WERI-Rb-1 (cell line): ENCODE measurements around the gene ZNF814.
"Not testable (repeated sequence)": the region's sequence is repeated elsewhere in the genome, so short reads cannot be mapped to it uniquely, and the experiment has no call there.

Source experiments
- DNase-seq: peaks from one replicate; pipeline ENCODE4 v3.0.0-alpha.2; 2020
- H3K27ac ChIP-seq: fragments of 250-450 bp; sonication (Bioruptor Pico); 2 replicates; pipeline ENCODE4 v1.5.1; 2020; ENCODE audit warnings: mild to moderate bottlenecking, moderate library complexity
- H3K27me3 ChIP-seq: fragments of 250-450 bp; sonication (Bioruptor Pico); 2 replicates; pipeline ENCODE4 v1.5.1; 2021; ENCODE audit warnings: mild to moderate bottlenecking, low read depth, moderate library complexity; ENCODE audit not compliant: insufficient read depth, severe bottlenecking
- H3K36me3 ChIP-seq: fragments of 250-450 bp; sonication (Bioruptor Pico); 2 replicates; pipeline ENCODE4 v1.5.1; 2020; ENCODE audit warnings: mild to moderate bottlenecking, moderate library complexity
- H3K4me3 ChIP-seq: 2 replicates; pipeline ENCODE4 v1.5.1; 2011; ENCODE audit warnings: low read depth, mild to moderate bottlenecking, control low read depth, low read length
- H3K9me3 ChIP-seq: fragments of 250-450 bp; sonication (Bioruptor Pico); 2 replicates; pipeline ENCODE4 v1.5.1; 2021; ENCODE audit warnings: mild to moderate bottlenecking, moderate library complexity; ENCODE audit not compliant: severe bottlenecking
- TF ChIP-seq, protein P1 (sequence below): IDR thresholded peaks from 2 replicates; pipeline ENCODE4 v1.5.1; 2011; ENCODE audit warnings: low read depth, mild to moderate bottlenecking, control low read depth, inconsistent platforms, low read length

ZNF814 gene

GRCh38 chr19:57815247-57816075 is 73.4 kb downstream of the ZNF814 start:
- H3K9me3 ChIP-seq, result no peaks in the 10 kb centered on the region
- H3K27me3 ChIP-seq, result no peaks in the 10 kb centered on the region
- H3K36me3 ChIP-seq, result peaks cover 19% of the 10 kb centered on the region
- no peak for DNase-seq
- H3K27ac ChIP-seq, result peak overlapping the region; percentile 21; the same call in 1 of the 2 replicates
- H3K4me3 ChIP-seq, result no peak overlapping the region; the same call in 1 of the 2 replicates
- TF ChIP-seq, protein P1, sequence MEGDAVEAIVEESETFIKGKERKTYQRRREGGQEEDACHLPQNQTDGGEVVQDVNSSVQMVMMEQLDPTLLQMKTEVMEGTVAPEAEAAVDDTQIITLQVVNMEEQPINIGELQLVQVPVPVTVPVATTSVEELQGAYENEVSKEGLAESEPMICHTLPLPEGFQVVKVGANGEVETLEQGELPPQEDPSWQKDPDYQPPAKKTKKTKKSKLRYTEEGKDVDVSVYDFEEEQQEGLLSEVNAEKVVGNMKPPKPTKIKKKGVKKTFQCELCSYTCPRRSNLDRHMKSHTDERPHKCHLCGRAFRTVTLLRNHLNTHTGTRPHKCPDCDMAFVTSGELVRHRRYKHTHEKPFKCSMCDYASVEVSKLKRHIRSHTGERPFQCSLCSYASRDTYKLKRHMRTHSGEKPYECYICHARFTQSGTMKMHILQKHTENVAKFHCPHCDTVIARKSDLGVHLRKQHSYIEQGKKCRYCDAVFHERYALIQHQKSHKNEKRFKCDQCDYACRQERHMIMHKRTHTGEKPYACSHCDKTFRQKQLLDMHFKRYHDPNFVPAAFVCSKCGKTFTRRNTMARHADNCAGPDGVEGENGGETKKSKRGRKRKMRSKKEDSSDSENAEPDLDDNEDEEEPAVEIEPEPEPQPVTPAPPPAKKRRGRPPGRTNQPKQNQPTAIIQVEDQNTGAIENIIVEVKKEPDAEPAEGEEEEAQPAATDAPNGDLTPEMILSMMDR, result no peak

GRCh38 chr19:57814505-57815246 is 74.2 kb downstream of the ZNF814 start, which contains the start of gene ZNF552:
Gene ZNF552 (minus strand): TSS chr19:57814913. CDS start chr19:57814743, 170 bp downstream.
- peaks cover 23% of the 10 kb centered on the region for H3K36me3 ChIP-seq
- H3K27ac ChIP-seq, result peak within 1 kb of the TSS; percentile 61
- no peaks in the 10 kb centered on the region for H3K9me3 ChIP-seq
- H3K4me3 ChIP-seq, result peak within 1 kb of the TSS; percentile 93
- no peaks in the 10 kb centered on the region for H3K27me3 ChIP-seq
- TF ChIP-seq, protein P1, result no peak
- peak; percentile 86 for DNase-seq

- Histone ChIP-seq H3K27me3 (no peaks in the 10 kb centered on the region), H3K36me3 (peaks cover 25% of the 10 kb centered on the region), H3K9me3 (no peaks in the 10 kb centered on the region), H3K4me3 (peak overlapping the region; percentile 93), H3K27ac (peak overlapping the region; percentile 61)
- no peak for DNase-seq
- TF ChIP-seq, protein P1, result no peak
Observed at GRCh38 chr19:57813919-57814504, 74.8 kb downstream of the ZNF814 start.

- not testable (repeated sequence) for DNase-seq, H3K4me3 ChIP-seq, H3K9me3 ChIP-seq, H3K27me3 ChIP-seq, H3K27ac ChIP-seq
- H3K36me3 ChIP-seq, result peaks cover 29% of the 10 kb centered on the region
Observed at GRCh38 chr19:57812975-57813820, 75.6 kb downstream of the ZNF814 start.

- Histone ChIP-seq H3K27me3 (no peaks in the 10 kb centered on the region), H3K9me3 (no peaks in the 10 kb centered on the region), H3K4me3 (no peak overlapping the region), H3K36me3 (peaks cover 37% of the 10 kb centered on the region), H3K27ac (no peak overlapping the region)
- DNase-seq, result no peak
- TF ChIP-seq, protein P1, result no peak
Observed at GRCh38 chr19:57812226-57812625, 76.6 kb downstream of the ZNF814 start.

DNA sequence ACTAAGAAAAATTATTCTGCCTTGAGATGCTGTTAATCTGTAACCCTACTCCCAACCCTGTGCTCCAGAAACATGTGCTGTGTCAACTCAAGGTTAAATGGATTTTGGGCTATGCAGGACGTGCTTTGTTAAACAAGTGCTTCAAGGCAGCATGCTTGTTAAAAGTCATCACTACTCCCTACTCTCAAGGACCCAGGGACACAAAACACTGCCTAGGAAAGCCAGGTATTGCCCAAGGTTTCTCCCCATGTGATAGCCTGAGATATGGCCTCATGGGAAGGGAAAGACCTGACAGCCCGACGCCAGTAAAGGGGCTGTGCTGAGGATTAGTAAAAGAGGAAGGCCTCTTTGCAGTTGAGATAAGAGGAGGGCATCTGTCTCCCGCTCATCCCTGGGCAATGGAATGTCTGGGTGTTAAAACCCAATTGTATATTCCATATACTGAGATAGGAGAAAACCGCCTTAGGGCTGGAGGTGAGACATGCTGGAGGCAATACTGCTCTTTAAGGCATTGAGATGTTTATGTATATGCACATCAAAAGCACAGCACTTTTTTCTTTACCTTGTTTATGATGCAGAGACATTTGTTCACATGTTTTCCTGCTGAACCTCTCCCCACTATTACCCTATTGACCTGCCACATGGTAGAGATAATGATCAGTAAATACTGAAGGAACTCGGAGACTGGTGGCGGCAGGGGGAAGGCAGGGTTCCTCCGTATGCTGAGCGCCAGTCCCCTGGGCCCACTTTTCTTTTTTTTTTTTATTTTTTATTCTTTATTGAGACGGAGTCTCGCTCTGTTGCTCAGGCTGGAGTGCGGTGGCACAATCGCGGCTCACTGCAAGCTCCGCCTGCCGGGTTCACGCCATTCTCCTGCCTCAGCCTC is 78.2 kb downstream of the ZNF814 start:
- H3K36me3 ChIP-seq, result peaks cover 41% of the 10 kb centered on the region
- peak; percentile 48 for DNase-seq
- not testable (repeated sequence) for H3K9me3 ChIP-seq, H3K27me3 ChIP-seq, H3K4me3 ChIP-seq
- peak overlapping the region; percentile 22 for H3K27ac ChIP-seq
